Activated T-helper 1 cell treated with anti-CD3 and anti-CD28 coated beads, Interleukin-2, amount 50 U/mL, for 16 hours (primary cell): ENCODE measurements around the gene TMEM53.
"Not testable (repeated sequence)": the region's sequence is repeated elsewhere in the genome, so short reads cannot be mapped to it uniquely, and the experiment has no call there.

Experiments used
- DNase-seq, 2 donors: peaks; one replicate each; pipeline ENCODE4 v3.0.0-alpha.2; 2020; ENCODE audit warnings: low read depth in 1 of 2, low spot score in 1 of 2

TMEM53 gene

GRCh38 chr1:44674113-44675000 is at the start of gene TMEM53, which contains the start of gene ARMH1:
Gene TMEM53 (minus strand): TSS chr1:44674481. CDS start chr1:44674391, 90 bp downstream.
Gene ARMH1 (plus strand): TSS chr1:44674714. CDS start chr1:44689698, 14,984 bp downstream.
- DNase-seq, result peak; percentile 93

GRCh38 chr1:44723496-44724295 is 49.4 kb upstream of the TMEM53 start:
- no peak for DNase-seq

GRCh38 chr1:44723064-44723463 is 48.8 kb upstream of the TMEM53 start:
- no peak for DNase-seq

GRCh38 chr1:44721485-44722361 is 47.4 kb upstream of the TMEM53 start:
- peak in 1 of 2 donors; percentile 60 for DNase-seq

GRCh38 chr1:44720281-44720680 is 46.0 kb upstream of the TMEM53 start:
- no peak for DNase-seq

GRCh38 chr1:44719318-44719717 is 45.0 kb upstream of the TMEM53 start:
- no peak for DNase-seq

GRCh38 chr1:44718091-44718490 is 43.8 kb upstream of the TMEM53 start:
- DNase-seq, result no peak

GRCh38 chr1:44717653-44718052 is 43.4 kb upstream of the TMEM53 start:
- no peak for DNase-seq

GRCh38 chr1:44717156-44717555 is 42.9 kb upstream of the TMEM53 start:
- DNase-seq, result no peak

- DNase-seq, result no peak
Measured at GRCh38 chr1:44714944-44715571, 40.8 kb upstream of the TMEM53 start.

- no peak for DNase-seq
Measured at GRCh38 chr1:44714532-44714931, 40.3 kb upstream of the TMEM53 start.

GRCh38 chr1:44713321-44713781 is 39.1 kb upstream of the TMEM53 start:
- DNase-seq, result no peak

GRCh38 chr1:44707959-44708831 is 33.9 kb upstream of the TMEM53 start:
- DNase-seq, result no peak

GRCh38 chr1:44707112-44707881 is 33.0 kb upstream of the TMEM53 start:
- DNase-seq, result no peak

GRCh38 chr1:44705938-44706337 is 31.7 kb upstream of the TMEM53 start:
- no peak for DNase-seq

- no peak for DNase-seq
Measured at GRCh38 chr1:44705470-44705869, 31.2 kb upstream of the TMEM53 start.

GRCh38 chr1:44701141-44701573 is 26.9 kb upstream of the TMEM53 start:
- no peak for DNase-seq

- no peak for DNase-seq
Measured at GRCh38 chr1:44700573-44700972, 26.3 kb upstream of the TMEM53 start.

GRCh38 chr1:44699375-44699774 is 25.1 kb upstream of the TMEM53 start:
- DNase-seq, result not testable (repeated sequence)
